GM12878 (cell line): ENCODE measurements around the gene PCDH7. TPM values are rescaled to one million over a fixed set of nuclear protein-coding genes. Genes with fewer than 3 reads are reported as not detected.

Source experiments
- ATAC-seq: fragments of 200-7000 bp; cut with Tn5 transposase; 3 replicates; pipeline ENCODE4 v1.9.1; 2020; ENCODE audit warnings: mild to moderate bottlenecking, moderate library complexity
- BruUV-seq: library from RNA; stranded (reverse); fragments of 400-500 nt; replicated peaks from 2 replicates; lab custom pipeline; 2021; lab: Mats Ljungman, UMichigan
- CTCF ChIA-PET: fragments of 300-600 bp; sonication (Branson Sonifier 250); formaldehyde crosslinking; extraction: SDS; loops from one replicate; lab custom pipeline; 2021; ENCODE audit warnings: inconsistent platforms; lab: Yijun Ruan, JAX
- POLR2A ChIA-PET: fragments of 350-600 bp; formaldehyde crosslinking; extraction: SDS; loops from one replicate; lab custom pipeline; 2021; ENCODE audit warnings: inconsistent platforms; lab: Charles Lee
- RAD21 ChIA-PET: fragments of 300-600 bp; sonication (Branson Sonifier 250); formaldehyde crosslinking; loops from one replicate; lab custom pipeline; 2023; ENCODE audit warnings: antibody characterized with exemption; ENCODE audit not compliant: unreplicated experiment; lab: Charles Lee
- SMC1A ChIA-PET: fragments of 300-600 bp; sonication (Branson Sonifier 250); formaldehyde crosslinking; loops from one replicate; lab custom pipeline; 2023; ENCODE audit not compliant: unreplicated experiment, uncharacterized antibody; lab: Charles Lee
- DNase-seq: peaks from one replicate; pipeline ENCODE4 v3.0.0-alpha.2; 2011; ENCODE audit warnings: low read depth, low spot score
- FAIRE-seq: peaks from 3 replicates; lab custom pipeline; 2011; peaks lifted over from hg19 to GRCh38; lab: Jason Lieb, UNC
- H2AFZ ChIP-seq: 2 replicates; pipeline ENCODE4 v1.6.0; 2011; ENCODE audit warnings: low read depth, low read length, control low read depth; ENCODE audit not compliant: control insufficient read depth
- H3K27ac ChIP-seq: 2 replicates; pipeline ENCODE4 v1.5.1; 2011; ENCODE audit warnings: control low read depth; ENCODE audit not compliant: control insufficient read depth, insufficient read depth
- H3K27me3 ChIP-seq, 2 experiments: replicated peaks in 1 of 2; 2 replicates each; pipeline versions ENCODE4 v1.6.0 to v1.6.1; 2011; ENCODE audit warnings: low read length in 1 of 2; ENCODE audit not compliant: control insufficient read depth in 2 of 2, insufficient read depth in 2 of 2
- H3K36me3 ChIP-seq, 2 experiments: 2 replicates each; pipeline ENCODE4 v1.5.1; 2011; ENCODE audit warnings: low read length in 1 of 2; ENCODE audit not compliant: control insufficient read depth in 2 of 2, insufficient read depth in 2 of 2
- H3K4me1 ChIP-seq: 2 replicates; pipeline ENCODE4 v1.6.1; 2011; ENCODE audit warnings: mild to moderate bottlenecking, low read length, moderate library complexity, mixed read lengths; ENCODE audit not compliant: control insufficient read depth, insufficient read depth
- H3K4me2 ChIP-seq: 2 replicates; pipeline ENCODE4 v1.6.0; 2011; ENCODE audit warnings: control low read depth; ENCODE audit not compliant: control insufficient read depth, insufficient read depth
- H3K4me3 ChIP-seq: fragments of 200-600 bp; sonication (generic); 2 replicates; pipeline ENCODE4 v1.5.1; 2016
- H3K79me2 ChIP-seq: 2 replicates; pipeline ENCODE4 v1.6.0; 2011; ENCODE audit warnings: low read length; ENCODE audit not compliant: control insufficient read depth, insufficient read depth
- H3K9ac ChIP-seq: 2 replicates; pipeline ENCODE4 v1.8.0; 2011; ENCODE audit warnings: low read length, control low read depth, mixed read lengths; ENCODE audit not compliant: control insufficient read depth, insufficient read depth
- H3K9me3 ChIP-seq: replicated peaks from 3 replicates; pipeline ENCODE4 v1.5.1; 2011; ENCODE audit warnings: mild to moderate bottlenecking, low read length; ENCODE audit not compliant: control insufficient read depth, insufficient read depth
- H4K20me1 ChIP-seq: 2 replicates; pipeline ENCODE4 v1.6.0; 2011; ENCODE audit not compliant: control insufficient read depth, insufficient read depth
- BACH1 ChIP-seq: fragments of 450-650 bp; IDR thresholded peaks from 2 replicates; pipeline ENCODE4 v1.6.1; 2017; ENCODE audit warnings: mild to moderate bottlenecking, borderline replicate concordance
- E4F1 ChIP-seq: fragments of 450-650 bp; IDR thresholded peaks from 2 replicates; pipeline ENCODE4 v1.6.1; 2018; ENCODE audit warnings: borderline replicate concordance, mild to moderate bottlenecking; ENCODE audit not compliant: partially characterized antibody
- IRF3 ChIP-seq: fragments of 450-650 bp; IDR thresholded peaks from 2 replicates; pipeline ENCODE4 v1.6.1; 2014; ENCODE audit warnings: mild to moderate bottlenecking
- PRDM15 ChIP-seq: fragments of 450-650 bp; formaldehyde crosslinking; IDR thresholded peaks from 2 replicates; pipeline ENCODE4 v1.4.0; 2020; ENCODE audit warnings: mild to moderate bottlenecking, moderate library complexity
- RELB ChIP-seq: fragments of 450-650 bp; IDR thresholded peaks from 2 replicates; pipeline ENCODE4 v1.6.1; 2017; ENCODE audit warnings: low read depth, mild to moderate bottlenecking, moderate library complexity
- TBL1XR1 ChIP-seq: IDR thresholded peaks from 2 replicates; pipeline ENCODE4 v1.6.1; 2012; ENCODE audit warnings: low read depth, low read length, improper control_type of control experiment
- ZNF384 ChIP-seq: IDR thresholded peaks from 2 replicates; pipeline ENCODE4 v1.6.1; 2012; ENCODE audit warnings: low read depth, mild to moderate bottlenecking, low read length, improper control_type of control experiment, borderline replicate concordance
- WGBS: methylation state at CpG from one replicate; pipeline ENCODE4 v1.1.6; 2016; ENCODE audit warnings: low lambda C conversion rate; ENCODE audit not compliant: insufficient replicate concordance, insufficient coverage; ENCODE audit errors: missing lambda C conversion rate; 5-methylcytosine and 5-hydroxymethylcytosine counted together
- in situ Hi-C: fragments of 300-500 bp; cut with MboI; formaldehyde crosslinking; loops from 9 replicates; pipeline ENCODE4 v1.14.3; 2018; ENCODE audit warnings: mixed read lengths
- intact Hi-C: fragments of 100-400 bp; cut with micrococcal nuclease; formaldehyde crosslinking; loops from one replicate; pipeline ENCODE4 v1.14.2; 2022; ENCODE audit not compliant: unreplicated experiment
- polyA plus RNA-seq, 11 experiments: library from polyadenylated mRNA; depleted of rRNA in 4 of 11; unstranded in 6 of 11; stranded (reverse) in 5 of 11; fragments of >200 nt; fragmentation: Nextera tagmentation in 4 of 11; fragmentation: Illumina TruSeq in 1 of 11; extraction: Ambion mirVana in 4 of 11; extraction: Trizol in 1 of 11; gene quantifications; 1 replicate in 1 of 11; 2 replicates in 10 of 11; pipeline versions ENCODE4 v1.2.1 to v1.2.3, GENCODE V29; 2011 to 2016; ENCODE audit warnings: inconsistent platforms in 2 of 11, missing spikeins in 2 of 11, low read depth in 1 of 11
- total RNA-seq, 4 experiments: library from RNA; depleted of rRNA in 3 of 4; stranded (reverse); fragments of >200 nt in 3 of 4; fragmentation: Illumina TruSeq in 1 of 4; extraction: Trizol in 1 of 4; gene quantifications; 2 replicates each; pipeline versions ENCODE4 v1.2.1 to v1.2.3, GENCODE V29; 2013 to 2021

The PCDH7 gene
- total and polyA plus RNA-seq, 10 of the 15 experiments (the other 5 are each of a cell fraction or from before 2014, with no cell fraction given) = 0.02 to 0.06 (median 0.03) TPM; not detected in 7

GRCh38 chr4:30722359-30723200, 2.4 kb downstream of the PCDH7 start:
- H3K27ac ChIP-seq = no peak overlapping the region
- no peaks in the 10 kb centered on the region for H3K4me1 ChIP-seq
- no peak overlapping the region for H2AFZ ChIP-seq
- H3K4me3 ChIP-seq = no peak overlapping the region
- no peak overlapping the region for H3K4me2 ChIP-seq
- no peaks in the 10 kb centered on the region for H4K20me1 ChIP-seq
- ChIA-PET POLR2A (no interaction called here), CTCF (interaction anchor here (1.2 kb wide), 1 partner anchor 14 kb away, joined by 4 read pairs; no protein-coding TSS in a partner anchor), RAD21 (no interaction called here), SMC1A (no interaction called here)
- no peaks in the 10 kb centered on the region for H3K79me2 ChIP-seq
- ATAC-seq (no peak), FAIRE-seq (no peak), DNase-seq (no peak)
- H3K9me3 ChIP-seq = peaks cover 2% of the 10 kb centered on the region; the same call in 1 of the 3 replicates
- BruUV-seq = no TSS peak
- H3K9ac ChIP-seq = no peak overlapping the region
- H3K36me3 ChIP-seq = no peaks in the 10 kb centered on the region
- H3K27me3 ChIP-seq = peaks cover 11 to 13% of the 10 kb centered on the region in 2 experiments
- in situ Hi-C loops = loop anchor here (25.0 kb wide), 1 partner anchor 940 kb away; no protein-coding TSS in a partner anchor
- intact Hi-C loops = no loop called here
- TF ChIP-seq E4F1 (no peak), IRF3 (no peak), ZNF384 (no peak), PRDM15 (CRISPR knock-in tag) (no peak), BACH1 (no peak), TBL1XR1 (no peak), RELB (no peak)
- WGBS = 79% methylated on average over 60 of the region's 77 CpGs
